ENCODE results near the gene BAIAP2. TPM values are rescaled to one million over a fixed set of nuclear protein-coding genes. Genes with fewer than 3 reads are reported as not detected.

The BAIAP2 gene
- total RNA-seq, 1 donor from 2014 or later: 51.4 TPM

DNA sequence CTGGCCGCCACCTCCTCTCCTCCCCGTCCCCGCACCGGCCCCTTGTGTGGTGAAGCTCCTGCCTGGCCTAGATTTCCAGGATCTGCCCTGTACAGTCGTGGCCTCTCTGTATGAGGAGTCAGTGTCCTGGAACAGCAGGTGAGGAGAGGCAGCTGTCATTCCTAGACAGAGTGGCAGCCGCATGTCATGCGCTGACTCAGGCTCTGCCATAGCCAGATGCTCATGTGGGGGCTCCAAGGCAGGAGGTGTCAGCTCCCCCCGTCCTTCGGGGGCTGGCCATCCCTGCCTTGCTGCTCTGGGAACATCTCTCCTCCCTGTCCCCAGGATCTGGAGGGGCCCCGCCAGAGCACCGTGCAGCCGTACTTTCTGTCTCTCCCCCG is 60.4 kb downstream of the BAIAP2 start:
- peaks cover 25% of the 10 kb centered on the region for H4K20me1 ChIP-seq (ENCODE audit: insufficient read depth, low read length)
- peaks cover 46% of the 10 kb centered on the region for H3K4me1 ChIP-seq (ENCODE audit: insufficient read depth, low read length)
- no peaks in the 10 kb centered on the region for H3K27me3 ChIP-seq (ENCODE audit: insufficient read depth, low read length)
- DNase-seq (ENCODE audit: low read depth) (no peak), FAIRE-seq (no peak)
- Mint-ChIP-seq H3K4me3 (ENCODE audit: unreplicated experiment) (peak overlapping the region; percentile 50), H3K36me3 (ENCODE audit: low read depth, unreplicated experiment) (peaks cover 3% of the 10 kb centered on the region), H3K27me3 (ENCODE audit: low read depth, unreplicated experiment) (no peaks in the 10 kb centered on the region), H3K27ac (ENCODE audit: unreplicated experiment) (peak overlapping the region; percentile 95), H3K4me1 (ENCODE audit: low read depth, unreplicated experiment) (peaks cover 30% of the 10 kb centered on the region), H3K9me3 (ENCODE audit: unreplicated experiment) (no peaks in the 10 kb centered on the region)
- no peaks in the 10 kb centered on the region for H3K79me2 ChIP-seq (ENCODE audit: insufficient read depth, low read length)
- H3K9me3 ChIP-seq (ENCODE audit: insufficient read depth, low read depth, low read length): no peaks in the 10 kb centered on the region
- H3K4me2 ChIP-seq (ENCODE audit: low read length): peak overlapping the region; percentile 79
- H3K9ac ChIP-seq (ENCODE audit: low read length): peak overlapping the region; percentile 87
- H2AFZ ChIP-seq (ENCODE audit: low read depth, low read length): peak overlapping the region; percentile 2
- TF ChIP-seq EZH2 (IDR thresholded peaks at IDR 0.05; ENCODE audit: insufficient read depth, low read length): no peak
- H3K27ac ChIP-seq (ENCODE audit: low read depth, low read length): peak overlapping the region; percentile 97
- peak overlapping the region; percentile 11 for H3K4me3 ChIP-seq (ENCODE audit: insufficient read depth, low read depth, low read length)
- no peaks in the 10 kb centered on the region for H3K36me3 ChIP-seq (ENCODE audit: insufficient read depth, low read length)

DNA sequence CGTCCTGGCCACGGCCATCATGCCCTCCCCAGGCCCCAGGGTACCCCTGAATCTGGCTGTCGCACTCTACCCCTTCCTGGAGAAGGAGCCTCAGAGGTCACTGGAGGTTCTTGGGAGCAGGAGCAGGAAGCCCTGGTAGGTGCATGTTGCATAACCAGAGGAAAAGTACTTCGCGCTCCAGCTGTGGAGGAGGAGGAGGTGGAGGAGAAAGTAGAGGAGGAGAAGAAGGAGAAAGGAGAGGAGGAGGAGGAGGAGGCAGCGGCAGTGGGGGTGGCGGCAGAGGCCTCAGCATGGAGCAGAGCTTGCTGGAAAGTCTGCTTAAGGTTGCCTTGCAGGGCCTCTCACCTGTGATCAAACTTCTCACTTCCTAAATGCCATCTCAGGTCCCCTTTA is 61.8 kb downstream of the BAIAP2 start:
- Histone ChIP-seq H3K79me2 (ENCODE audit: insufficient read depth, low read length) (no peaks in the 10 kb centered on the region), H3K4me1 (ENCODE audit: insufficient read depth, low read length) (peaks cover 50% of the 10 kb centered on the region), H3K4me2 (ENCODE audit: low read length) (peak overlapping the region; percentile 83), H3K9ac (ENCODE audit: low read length) (peak overlapping the region; percentile 87), H3K27me3 (ENCODE audit: insufficient read depth, low read length) (no peaks in the 10 kb centered on the region), H3K36me3 (ENCODE audit: insufficient read depth, low read length) (no peaks in the 10 kb centered on the region), H2AFZ (ENCODE audit: low read depth, low read length) (no peak overlapping the region), H3K27ac (ENCODE audit: low read depth, low read length) (peak overlapping the region; percentile 89), H3K4me3 (ENCODE audit: insufficient read depth, low read depth, low read length) (no peak overlapping the region), H4K20me1 (ENCODE audit: insufficient read depth, low read length) (peaks cover 28% of the 10 kb centered on the region), H3K9me3 (ENCODE audit: insufficient read depth, low read depth, low read length) (no peaks in the 10 kb centered on the region)
- Mint-ChIP-seq H3K27ac (ENCODE audit: unreplicated experiment) (peak overlapping the region; percentile 53), H3K4me3 (ENCODE audit: unreplicated experiment) (peak overlapping the region; percentile 45), H3K27me3 (ENCODE audit: low read depth, unreplicated experiment) (no peaks in the 10 kb centered on the region), H3K4me1 (ENCODE audit: low read depth, unreplicated experiment) (peaks cover 30% of the 10 kb centered on the region), H3K9me3 (ENCODE audit: unreplicated experiment) (no peaks in the 10 kb centered on the region), H3K36me3 (ENCODE audit: low read depth, unreplicated experiment) (peaks cover 3% of the 10 kb centered on the region)
- FAIRE-seq (no peak), DNase-seq (ENCODE audit: low read depth) (no peak)
- no peak for TF ChIP-seq EZH2 (IDR thresholded peaks at IDR 0.05; ENCODE audit: insufficient read depth, low read length)
- TF ChIP-seq, protein P1, sequence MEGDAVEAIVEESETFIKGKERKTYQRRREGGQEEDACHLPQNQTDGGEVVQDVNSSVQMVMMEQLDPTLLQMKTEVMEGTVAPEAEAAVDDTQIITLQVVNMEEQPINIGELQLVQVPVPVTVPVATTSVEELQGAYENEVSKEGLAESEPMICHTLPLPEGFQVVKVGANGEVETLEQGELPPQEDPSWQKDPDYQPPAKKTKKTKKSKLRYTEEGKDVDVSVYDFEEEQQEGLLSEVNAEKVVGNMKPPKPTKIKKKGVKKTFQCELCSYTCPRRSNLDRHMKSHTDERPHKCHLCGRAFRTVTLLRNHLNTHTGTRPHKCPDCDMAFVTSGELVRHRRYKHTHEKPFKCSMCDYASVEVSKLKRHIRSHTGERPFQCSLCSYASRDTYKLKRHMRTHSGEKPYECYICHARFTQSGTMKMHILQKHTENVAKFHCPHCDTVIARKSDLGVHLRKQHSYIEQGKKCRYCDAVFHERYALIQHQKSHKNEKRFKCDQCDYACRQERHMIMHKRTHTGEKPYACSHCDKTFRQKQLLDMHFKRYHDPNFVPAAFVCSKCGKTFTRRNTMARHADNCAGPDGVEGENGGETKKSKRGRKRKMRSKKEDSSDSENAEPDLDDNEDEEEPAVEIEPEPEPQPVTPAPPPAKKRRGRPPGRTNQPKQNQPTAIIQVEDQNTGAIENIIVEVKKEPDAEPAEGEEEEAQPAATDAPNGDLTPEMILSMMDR (IDR thresholded peaks at IDR 0.05; ENCODE audit: insufficient read depth, low read depth, low read length): no peak

DNA sequence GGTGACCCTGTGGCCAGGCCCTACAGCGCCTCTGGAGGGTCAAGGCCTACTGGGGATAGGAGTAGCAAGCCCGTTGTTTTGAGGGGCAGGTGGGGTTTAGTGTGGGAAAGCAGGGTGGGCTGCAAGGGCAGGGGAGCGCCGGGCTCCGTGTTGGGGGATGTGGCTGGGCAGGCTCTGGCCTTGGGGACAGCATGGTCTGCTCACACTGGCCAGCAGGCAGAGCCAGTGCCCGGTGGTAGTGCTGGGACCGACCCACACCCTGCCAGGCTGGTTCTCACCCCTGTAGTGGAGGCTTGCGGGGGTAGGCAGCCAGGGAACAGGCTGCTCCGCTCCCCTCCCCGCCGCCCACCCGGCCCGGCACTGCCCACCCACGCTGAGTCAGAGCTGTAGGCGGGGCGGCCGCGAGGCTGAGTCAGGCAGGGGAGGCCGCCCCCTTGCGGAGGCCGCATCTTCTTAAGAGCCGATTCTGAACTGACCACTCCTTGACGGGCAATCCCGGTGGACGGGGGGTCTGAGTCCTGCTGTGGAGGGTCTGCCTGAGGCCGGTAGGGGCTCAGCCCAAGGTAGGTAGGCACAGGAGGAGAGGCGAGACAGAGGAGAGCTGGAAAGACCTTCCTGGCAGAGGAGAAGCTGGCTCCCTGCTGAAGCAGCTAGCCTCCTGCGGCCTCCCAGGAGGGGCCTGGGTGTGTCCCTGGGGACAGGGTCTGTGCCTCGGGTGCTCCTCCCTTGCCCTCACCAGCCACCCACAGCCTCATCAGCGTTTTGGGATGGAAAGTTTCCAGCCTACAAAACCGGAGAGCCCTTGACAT is 62.4 kb downstream of the BAIAP2 start:
- no peaks in the 10 kb centered on the region for H3K9me3 Mint-ChIP-seq (ENCODE audit: unreplicated experiment)
- H2AFZ ChIP-seq (ENCODE audit: low read depth, low read length): peak overlapping the region; percentile 59
- peaks cover 3% of the 10 kb centered on the region for H3K36me3 Mint-ChIP-seq (ENCODE audit: low read depth, unreplicated experiment)
- H3K27ac Mint-ChIP-seq (ENCODE audit: unreplicated experiment): peak overlapping the region; percentile 91
- H3K27ac ChIP-seq (ENCODE audit: low read depth, low read length): peak overlapping the region; percentile 89
- H3K4me1 ChIP-seq (ENCODE audit: insufficient read depth, low read length): peaks cover 50% of the 10 kb centered on the region
- peak overlapping the region; percentile 38 for H3K4me3 ChIP-seq (ENCODE audit: insufficient read depth, low read depth, low read length)
- no peaks in the 10 kb centered on the region for H3K36me3 ChIP-seq (ENCODE audit: insufficient read depth, low read length)
- no peak for TF ChIP-seq EZH2 (IDR thresholded peaks at IDR 0.05; ENCODE audit: insufficient read depth, low read length)
- TF ChIP-seq, protein P1 (IDR thresholded peaks at IDR 0.05; ENCODE audit: insufficient read depth, low read depth, low read length): peak; percentile 33
- no peaks in the 10 kb centered on the region for H3K79me2 ChIP-seq (ENCODE audit: insufficient read depth, low read length)
- FAIRE-seq (no peak), DNase-seq (ENCODE audit: low read depth) (peak; percentile 72)
- no peaks in the 10 kb centered on the region for H3K27me3 ChIP-seq (ENCODE audit: insufficient read depth, low read length)
- H3K9me3 ChIP-seq (ENCODE audit: insufficient read depth, low read depth, low read length): no peaks in the 10 kb centered on the region
- peak overlapping the region; percentile 83 for H3K4me2 ChIP-seq (ENCODE audit: low read length)
- H3K4me3 Mint-ChIP-seq (ENCODE audit: unreplicated experiment): no peak overlapping the region
- peak overlapping the region; percentile 87 for H3K9ac ChIP-seq (ENCODE audit: low read length)
- H3K27me3 Mint-ChIP-seq (ENCODE audit: low read depth, unreplicated experiment): no peaks in the 10 kb centered on the region
- peaks cover 27% of the 10 kb centered on the region for H4K20me1 ChIP-seq (ENCODE audit: insufficient read depth, low read length)
- H3K4me1 Mint-ChIP-seq (ENCODE audit: low read depth, unreplicated experiment): peaks cover 30% of the 10 kb centered on the region
